ENCODE data around the gene CLEC18C.
A peak's percentile ranks its signal among the peaks of the same experiment; 100 is the strongest.
"Not testable (repeated sequence)": the region's sequence is repeated elsewhere in the genome, so short reads cannot be mapped to it uniquely, and the experiment has no call there.

Gene CLEC18C

DNA sequence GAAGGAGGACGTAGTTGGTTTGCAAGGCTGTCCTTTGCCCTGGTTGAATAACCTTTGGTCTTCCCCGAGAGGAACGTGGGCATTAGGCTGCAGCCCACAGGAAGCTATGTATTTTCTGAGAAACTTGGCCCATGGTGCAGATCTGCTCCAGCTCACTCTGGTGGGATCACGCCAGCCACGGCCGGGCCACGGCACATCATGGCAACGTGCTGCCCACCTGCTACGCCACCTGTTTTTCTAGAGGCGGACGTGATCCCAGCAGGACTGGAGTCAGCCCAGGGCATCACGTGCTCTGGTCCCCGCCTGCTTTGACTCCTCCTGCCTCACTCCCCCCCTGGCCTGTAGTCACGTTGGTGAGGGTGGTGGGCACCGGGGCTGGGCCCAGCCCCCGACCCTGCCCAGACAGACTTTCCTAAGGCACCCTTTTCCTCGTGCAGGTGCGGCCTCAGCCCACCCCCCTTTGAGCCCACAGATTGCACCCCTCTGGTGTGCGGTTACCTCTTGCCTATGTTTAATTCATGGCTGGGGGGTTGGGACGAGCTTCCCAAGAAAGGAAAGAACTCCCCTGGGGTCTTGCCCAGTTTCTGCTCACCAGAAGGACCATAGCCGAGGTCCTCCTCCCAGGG is at the start of gene CLEC18C:
CLEC18C (plus strand) TSS at position 576 of the 626 bp plus-strand sequence. CDS start 492 bp downstream, outside the sequence.
- H3K4me3 ChIP-seq (ENCODE audit: low read length); DNase-seq (ENCODE audit: low read depth): not testable (repeated sequence)

DNA sequence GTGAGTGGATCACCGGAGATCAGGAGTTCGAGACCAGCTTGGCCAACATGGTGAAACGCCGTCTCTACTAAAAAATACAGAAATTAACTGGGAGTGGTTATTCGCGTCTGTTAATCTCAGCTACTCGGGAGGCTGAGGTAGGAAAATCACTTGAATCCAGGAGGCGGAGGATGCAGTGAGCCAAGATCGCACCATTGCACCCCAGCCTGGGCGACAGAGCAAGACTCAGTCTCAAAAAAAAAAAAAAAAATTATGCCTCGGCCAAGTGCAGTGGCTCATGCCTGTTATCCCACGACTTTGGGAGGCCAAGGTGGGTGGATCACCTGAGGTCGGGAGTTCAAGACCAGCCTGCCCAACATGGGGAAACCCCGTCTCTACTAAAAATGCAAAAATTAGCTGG is 49.8 kb upstream of the CLEC18C start:
- H3K4me3 ChIP-seq (ENCODE audit: low read length); DNase-seq (ENCODE audit: low read depth): not testable (repeated sequence)

DNA sequence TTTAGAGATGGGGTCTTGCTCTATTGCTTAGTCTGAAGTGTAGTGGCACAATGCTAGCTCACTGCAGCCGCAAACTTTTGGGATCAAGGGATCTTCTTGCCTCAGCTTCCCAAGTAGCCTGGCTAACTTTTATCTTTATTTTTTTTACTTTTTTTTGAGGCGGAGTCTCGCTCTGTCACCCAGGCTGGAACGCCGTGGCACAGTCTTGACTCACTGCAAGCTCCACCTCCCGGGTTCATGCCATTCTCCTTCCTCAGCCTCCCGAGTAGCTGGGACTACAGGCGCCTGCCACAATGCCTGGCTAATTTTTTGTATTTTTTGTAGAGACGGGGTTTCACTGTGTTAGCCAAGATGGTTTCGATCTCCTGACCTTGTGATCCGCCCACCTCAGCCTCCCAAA is 47.4 kb upstream of the CLEC18C start:
- H3K4me3 ChIP-seq (ENCODE audit: low read length); DNase-seq (ENCODE audit: low read depth): not testable (repeated sequence)

- H3K4me3 ChIP-seq (ENCODE audit: low read length); DNase-seq (ENCODE audit: low read depth): not testable (repeated sequence)
Measured at GRCh38 chr16:70127706-70128105, 45.9 kb upstream of the CLEC18C start.

- DNase-seq (ENCODE audit: low read depth); H3K4me3 ChIP-seq (ENCODE audit: low read length): not testable (repeated sequence)
Measured at GRCh38 chr16:70128844-70129243, 44.7 kb upstream of the CLEC18C start.

DNA sequence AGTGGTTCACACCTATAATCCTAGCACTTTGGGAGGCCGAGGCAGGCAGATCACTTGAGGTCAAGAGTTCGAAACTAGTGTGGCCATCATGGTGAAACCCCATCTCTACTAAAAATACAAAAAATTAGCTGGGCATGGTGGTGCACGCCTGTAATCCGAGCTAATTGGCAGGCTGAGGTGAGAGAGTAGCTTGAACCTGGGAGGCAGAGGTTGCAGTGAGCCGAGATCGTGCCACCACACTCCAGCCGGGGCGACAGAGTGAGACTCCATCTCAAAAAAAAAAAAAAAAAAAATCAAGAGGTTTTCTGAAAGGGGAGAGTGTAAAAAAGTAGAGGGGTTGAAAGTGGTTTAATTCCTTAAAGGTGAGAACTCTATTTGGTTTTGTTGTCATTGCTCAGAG is 37.8 kb upstream of the CLEC18C start:
- DNase-seq (ENCODE audit: low read depth); H3K4me3 ChIP-seq (ENCODE audit: low read length): not testable (repeated sequence)

- not testable (repeated sequence) for H3K4me3 ChIP-seq (ENCODE audit: low read length); DNase-seq (ENCODE audit: low read depth)
Measured at GRCh38 chr16:70136595-70136994, 37.0 kb upstream of the CLEC18C start.

DNA sequence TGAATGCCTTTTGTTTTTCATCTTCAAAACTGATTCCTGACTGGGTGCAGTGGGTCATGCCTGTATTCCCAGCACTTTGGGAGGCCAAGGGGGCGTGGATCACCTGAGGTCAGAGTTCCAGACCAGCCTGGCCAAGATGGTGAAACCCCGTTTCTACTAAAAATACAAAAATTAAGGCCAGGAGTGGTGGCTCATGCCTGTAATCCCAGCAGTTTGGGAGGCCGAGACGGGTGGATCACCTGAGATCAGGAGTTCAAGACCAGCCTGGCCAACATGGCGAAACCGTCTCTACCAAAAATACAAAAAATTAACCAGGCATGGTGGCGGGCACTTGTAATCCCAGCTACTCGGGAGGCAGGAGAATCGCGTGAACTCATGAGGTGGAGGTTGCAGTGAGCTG is 30.8 kb upstream of the CLEC18C start:
- DNase-seq (ENCODE audit: low read depth); H3K4me3 ChIP-seq (ENCODE audit: low read length): not testable (repeated sequence)

DNA sequence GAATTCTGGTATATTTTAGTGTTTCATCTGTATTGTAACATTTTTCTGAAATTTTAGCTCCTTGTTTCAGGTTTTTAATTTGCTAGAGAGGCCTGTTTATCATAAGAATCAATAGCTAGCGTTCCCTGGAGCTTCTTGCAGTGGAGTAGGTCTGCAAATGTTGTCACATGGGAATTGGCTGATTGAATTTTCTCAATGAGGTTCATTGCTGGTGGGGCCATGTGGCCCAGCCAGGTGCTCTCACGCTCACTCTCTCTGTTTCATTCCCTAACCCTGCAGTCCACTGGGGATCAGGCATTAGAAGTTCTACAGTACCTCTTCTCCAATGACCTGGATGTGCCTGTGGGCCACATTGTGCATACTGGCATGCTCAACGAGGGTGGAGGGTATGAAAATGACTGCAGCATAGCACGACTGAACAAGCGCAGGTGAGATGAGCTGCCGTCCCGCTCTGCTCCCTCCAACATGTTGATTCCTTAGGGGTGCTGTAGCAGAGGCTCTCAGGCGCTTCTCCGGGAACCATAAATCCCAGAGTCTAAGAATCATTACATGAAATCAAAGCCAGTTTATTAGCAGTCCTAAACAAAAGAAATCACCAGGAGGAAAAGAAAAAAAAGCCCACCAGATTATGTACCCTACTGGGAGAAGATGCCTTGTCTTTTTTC is 30.2 kb upstream of the CLEC18C start:
- H3K4me3 ChIP-seq (ENCODE audit: low read length), result not testable (repeated sequence)

DNA sequence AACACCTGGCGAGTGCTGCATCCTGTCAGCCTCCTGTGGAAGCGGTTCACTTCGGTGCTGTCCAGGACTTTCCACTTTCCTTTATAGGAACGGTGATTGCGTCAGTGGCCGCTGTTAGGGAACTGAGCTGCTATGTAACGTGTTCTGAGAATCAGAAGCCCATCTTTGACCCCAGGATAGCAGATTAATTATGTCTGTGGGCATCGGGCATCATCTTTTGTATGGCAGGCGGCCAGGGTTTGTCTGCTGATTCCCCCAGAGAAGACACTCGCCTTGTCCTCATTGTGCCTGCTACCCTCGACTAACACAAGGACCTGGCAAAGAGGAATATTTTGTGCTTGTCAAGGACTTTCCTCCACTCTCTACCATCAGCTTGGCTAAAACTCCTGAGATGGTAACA is 25.7 kb upstream of the CLEC18C start:
- not testable (repeated sequence) for H3K4me3 ChIP-seq (ENCODE audit: low read length); DNase-seq (ENCODE audit: low read depth)

More for the DNA sequence above, 30.2 kb upstream of the CLEC18C start:
- not testable (repeated sequence) for DNase-seq (ENCODE audit: low read depth)

DNA sequence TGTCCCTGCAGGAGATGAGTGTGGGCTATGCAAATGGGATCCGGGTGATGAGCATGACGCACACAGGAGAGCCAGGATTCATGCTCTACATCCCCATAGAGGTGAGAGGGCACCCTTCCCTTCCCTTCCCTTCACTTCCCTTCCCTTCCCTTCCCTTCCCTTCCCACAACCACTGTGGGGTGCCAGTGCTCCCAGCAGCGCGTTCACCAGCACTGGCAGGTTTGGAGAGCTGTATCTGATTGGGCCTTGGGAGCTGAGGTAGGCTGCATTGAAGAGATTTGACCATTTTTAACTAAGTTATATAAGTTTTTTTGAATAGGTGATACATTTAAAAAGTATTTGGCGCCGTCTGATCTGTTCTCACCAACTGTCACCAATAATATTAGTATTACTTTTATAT is 25.1 kb upstream of the CLEC18C start:
- DNase-seq (ENCODE audit: low read depth); H3K4me3 ChIP-seq (ENCODE audit: low read length): not testable (repeated sequence)

- DNase-seq (ENCODE audit: low read depth); H3K4me3 ChIP-seq (ENCODE audit: low read length): not testable (repeated sequence)
Measured at GRCh38 chr16:70149296-70149695, 24.3 kb upstream of the CLEC18C start.

- no peak overlapping the region for H3K4me3 ChIP-seq (ENCODE audit: low read length)
- TF ChIP-seq, protein P1, sequence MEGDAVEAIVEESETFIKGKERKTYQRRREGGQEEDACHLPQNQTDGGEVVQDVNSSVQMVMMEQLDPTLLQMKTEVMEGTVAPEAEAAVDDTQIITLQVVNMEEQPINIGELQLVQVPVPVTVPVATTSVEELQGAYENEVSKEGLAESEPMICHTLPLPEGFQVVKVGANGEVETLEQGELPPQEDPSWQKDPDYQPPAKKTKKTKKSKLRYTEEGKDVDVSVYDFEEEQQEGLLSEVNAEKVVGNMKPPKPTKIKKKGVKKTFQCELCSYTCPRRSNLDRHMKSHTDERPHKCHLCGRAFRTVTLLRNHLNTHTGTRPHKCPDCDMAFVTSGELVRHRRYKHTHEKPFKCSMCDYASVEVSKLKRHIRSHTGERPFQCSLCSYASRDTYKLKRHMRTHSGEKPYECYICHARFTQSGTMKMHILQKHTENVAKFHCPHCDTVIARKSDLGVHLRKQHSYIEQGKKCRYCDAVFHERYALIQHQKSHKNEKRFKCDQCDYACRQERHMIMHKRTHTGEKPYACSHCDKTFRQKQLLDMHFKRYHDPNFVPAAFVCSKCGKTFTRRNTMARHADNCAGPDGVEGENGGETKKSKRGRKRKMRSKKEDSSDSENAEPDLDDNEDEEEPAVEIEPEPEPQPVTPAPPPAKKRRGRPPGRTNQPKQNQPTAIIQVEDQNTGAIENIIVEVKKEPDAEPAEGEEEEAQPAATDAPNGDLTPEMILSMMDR (IDR thresholded peaks at IDR 0.05; ENCODE audit: insufficient read depth, low read depth, low read length, missing control alignments), result no peak
- peak; percentile 4 for DNase-seq (ENCODE audit: low read depth)
Measured at GRCh38 chr16:70151391-70151790, 22.2 kb upstream of the CLEC18C start.

- H3K4me3 ChIP-seq (ENCODE audit: low read length), result no peak overlapping the region
- TF ChIP-seq, protein P1 (IDR thresholded peaks at IDR 0.05; ENCODE audit: insufficient read depth, low read depth, low read length, missing control alignments), result no peak
- peak; percentile 55 for DNase-seq (ENCODE audit: low read depth)
Measured at GRCh38 chr16:70151941-70152509, 21.6 kb upstream of the CLEC18C start.
